Ureter (tissue), 1 donor: ENCODE measurements around the gene CHD1L. TPM values are rescaled to one million over a fixed set of nuclear protein-coding genes. Genes with fewer than 3 reads are reported as not detected.
"Not testable (repeated sequence)": the region's sequence is repeated elsewhere in the genome, so short reads cannot be mapped to it uniquely, and the experiment has no call there.

ENCODE experiments used
- DNase-seq: peaks from one replicate; pipeline ENCODE4 v3.0.0-alpha.2; 2020; ENCODE audit warnings: low spot score
- total RNA-seq: library from RNA; stranded (reverse); gene quantifications from one replicate; pipeline ENCODE4 v1.2.4, GENCODE V29; 2023
- donor health status: DM: yes; HTN: yes; CAD: no.

The CHD1L gene
- total RNA-seq, 1 donor from 2014 or later = 31.5 TPM

DNA sequence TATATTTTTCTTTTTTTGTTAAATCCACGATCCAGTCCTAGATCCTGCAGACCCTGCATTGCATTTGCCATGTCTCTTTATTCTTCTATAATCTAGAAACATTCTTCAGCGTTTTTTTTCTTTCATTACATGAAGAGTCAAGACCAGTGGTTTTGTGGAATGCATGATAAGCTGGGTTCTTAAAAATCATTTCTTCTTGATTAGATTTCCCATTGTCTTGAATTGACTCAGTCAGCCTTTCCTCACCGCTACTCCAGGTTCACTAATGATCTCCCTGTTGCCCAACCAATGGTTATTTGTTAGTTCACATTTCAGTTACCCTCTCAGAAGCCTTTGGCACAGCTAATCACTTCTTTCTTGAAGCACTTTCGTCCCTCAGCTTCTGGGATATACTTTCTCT is 25.2 kb downstream of the CHD1L start:
- DNase-seq = no peak

DNA sequence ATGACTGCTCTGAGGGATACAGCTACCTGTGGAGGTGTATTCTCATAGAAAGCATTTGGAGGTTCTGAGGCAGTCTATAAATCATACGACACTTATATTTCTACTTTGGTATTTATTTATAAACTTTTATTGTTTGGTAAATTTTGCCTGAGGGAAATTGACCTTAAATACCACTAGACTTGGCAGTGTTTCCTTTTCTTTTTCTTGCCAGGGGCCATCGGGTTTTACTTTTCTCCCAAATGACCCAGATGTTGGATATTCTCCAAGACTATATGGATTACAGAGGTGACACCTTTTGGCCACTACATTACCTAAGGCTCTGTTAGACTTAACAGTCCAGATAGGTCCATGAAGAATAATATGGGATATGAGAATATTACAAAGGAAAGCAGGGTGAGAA is 28.2 kb downstream of the CHD1L start:
- no peak for DNase-seq

DNA sequence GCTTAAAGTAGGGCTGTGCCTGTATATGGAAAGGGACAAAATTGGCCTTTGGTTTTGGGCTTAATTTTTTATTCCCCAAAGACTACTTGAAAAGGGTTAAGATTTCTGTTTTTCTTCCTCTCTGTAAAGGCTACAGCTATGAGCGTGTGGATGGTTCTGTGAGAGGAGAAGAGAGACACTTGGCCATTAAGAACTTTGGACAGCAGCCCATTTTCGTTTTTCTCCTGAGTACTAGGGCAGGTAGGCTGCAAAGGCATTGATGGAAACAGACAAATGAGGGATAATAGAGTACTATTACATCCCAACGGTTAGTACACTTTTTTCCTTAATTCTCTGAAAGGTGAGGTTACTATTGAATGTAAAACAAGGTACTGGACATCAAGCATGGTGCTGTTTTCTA is 29.6 kb downstream of the CHD1L start:
- DNase-seq = no peak

DNA sequence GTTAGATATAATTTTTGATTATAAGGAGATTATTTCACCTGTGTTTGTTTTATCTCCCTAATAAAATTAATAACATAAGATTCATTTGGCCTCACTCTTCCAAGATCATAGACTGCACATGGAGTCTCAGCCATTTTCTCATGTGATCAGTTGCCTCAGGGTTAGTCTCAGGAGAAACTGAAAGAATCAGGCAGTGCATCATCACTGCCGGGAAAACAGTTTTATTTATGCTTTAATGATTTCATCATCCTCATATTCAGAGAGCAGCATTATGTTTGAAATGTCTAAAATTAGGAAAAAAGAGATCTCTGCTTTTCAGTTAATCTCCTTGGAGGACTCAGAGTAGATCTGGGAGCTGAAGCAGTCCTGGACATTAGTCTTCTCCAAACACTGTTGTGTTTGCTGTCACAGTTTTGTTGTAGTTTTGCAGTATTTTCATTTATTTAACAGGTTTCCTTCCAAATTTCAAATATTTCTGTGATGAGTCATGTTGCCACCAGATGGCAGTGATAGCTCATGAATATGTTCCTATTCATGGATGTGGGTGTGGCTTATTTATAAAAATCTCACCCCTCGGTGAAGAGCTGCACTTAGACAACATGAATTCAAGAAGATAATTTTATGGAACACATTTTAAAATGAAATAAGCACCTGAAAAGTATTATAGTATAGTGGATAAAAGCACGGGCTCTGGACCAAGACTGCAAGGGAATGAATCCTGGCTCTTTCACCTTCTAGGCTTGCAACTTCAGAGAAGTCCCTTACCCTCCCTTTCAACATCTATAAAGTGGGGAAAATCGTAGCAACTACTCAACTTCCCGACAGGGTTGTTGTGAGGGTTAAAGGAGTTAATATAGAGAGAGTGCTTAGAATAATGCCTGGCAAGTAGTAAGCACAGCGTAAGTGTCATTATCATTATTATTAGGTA is 31.2 kb downstream of the CHD1L start:
- DNase-seq = no peak

GRCh38 chr1:147281950-147282349 is 39.5 kb downstream of the CHD1L start:
- no peak for DNase-seq

DNA sequence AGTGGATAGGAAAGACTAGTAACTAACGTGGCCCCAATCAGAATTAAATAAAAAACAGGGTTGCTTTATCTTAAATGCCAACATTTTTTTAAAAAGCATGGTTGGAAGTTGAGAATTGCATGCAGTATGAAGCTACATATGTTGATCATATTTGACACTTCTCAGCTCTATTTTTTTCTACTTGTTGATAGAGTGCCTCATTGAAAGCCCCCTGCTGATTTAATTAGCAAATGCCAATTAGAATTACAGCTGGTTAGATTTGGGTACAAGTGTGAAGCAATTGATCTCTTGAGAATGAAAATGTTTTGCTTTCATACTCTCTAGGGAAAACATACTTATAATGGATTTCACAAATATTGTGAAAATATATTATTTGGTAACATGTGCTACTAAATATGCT is 40.5 kb downstream of the CHD1L start:
- DNase-seq = no peak

GRCh38 chr1:147287133-147287865 is 44.8 kb downstream of the CHD1L start:
- no peak for DNase-seq

DNA sequence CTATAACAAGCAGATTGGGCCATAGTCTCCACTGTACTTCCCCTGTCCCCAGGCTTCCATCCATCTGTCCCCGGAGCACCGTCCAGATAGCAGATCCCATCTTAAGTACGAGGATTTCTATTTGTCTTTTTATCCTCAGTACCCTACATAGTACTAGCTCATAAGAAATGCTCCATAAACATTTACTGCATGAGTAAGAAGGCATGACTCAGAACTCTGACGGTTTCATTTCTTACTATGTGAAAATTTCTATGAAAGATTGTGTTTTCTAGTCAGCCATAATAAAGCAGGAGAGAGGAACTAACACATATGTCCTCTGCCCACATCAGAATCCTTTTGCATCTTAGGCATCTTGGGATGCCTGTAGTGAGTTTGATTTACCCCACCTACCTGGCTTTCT is 49.5 kb downstream of the CHD1L start:
- no peak for DNase-seq

DNA sequence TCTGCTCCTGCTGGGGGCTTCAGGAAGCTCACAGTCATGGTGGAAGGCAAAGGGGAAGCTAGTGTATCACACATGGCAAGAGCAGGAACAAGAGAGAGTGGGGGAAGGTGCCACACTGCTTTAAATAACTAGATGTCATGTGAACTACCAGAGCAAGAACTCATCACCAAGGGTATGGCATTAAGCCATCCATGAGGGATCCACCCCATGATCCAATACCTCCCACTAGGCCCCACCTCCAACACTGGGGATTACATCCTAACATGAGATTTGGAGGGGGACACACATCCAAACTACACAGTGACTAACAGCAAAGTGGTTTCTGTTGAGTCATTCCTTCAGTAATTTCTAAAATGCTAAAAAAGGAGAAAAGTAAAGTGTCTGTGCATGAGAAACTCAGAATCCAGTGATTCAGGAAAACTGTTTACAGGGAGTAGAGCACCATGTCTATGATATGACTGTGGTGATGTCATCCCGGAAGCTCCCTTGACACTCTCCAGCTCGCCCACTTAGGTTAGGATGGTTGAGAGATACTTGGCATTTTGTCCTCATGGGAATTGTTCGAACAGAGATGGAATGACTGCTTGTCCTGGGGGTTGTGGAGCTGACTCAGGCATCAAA is 50.3 kb downstream of the CHD1L start:
- no peak for DNase-seq

- DNase-seq = no peak
These were observed 55.0 kb downstream of the CHD1L start for GRCh38 chr1:147297438-147297837.

GRCh38 chr1:147305803-147306202 is 63.3 kb downstream of the CHD1L start:
- not testable (repeated sequence) for DNase-seq

DNA sequence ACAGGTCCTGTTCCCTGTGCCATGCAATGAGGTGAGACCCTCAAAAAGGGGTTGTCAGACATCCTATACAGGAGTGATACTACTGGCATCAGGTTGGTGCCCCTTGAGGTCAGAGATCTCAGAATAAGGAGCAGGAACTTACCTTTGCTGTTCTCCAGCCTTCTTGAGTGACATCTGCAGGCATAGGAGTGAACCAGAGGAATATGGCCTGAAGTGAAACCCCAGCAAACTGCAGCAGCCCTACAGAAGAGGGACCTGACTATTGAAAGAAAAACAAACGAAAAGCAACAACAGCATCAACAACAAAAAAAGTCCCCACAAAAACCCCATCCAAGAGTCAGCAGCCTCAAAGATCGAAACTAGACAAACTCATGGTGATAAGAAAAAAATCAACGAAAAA is 74.5 kb downstream of the CHD1L start:
- no peak for DNase-seq

- DNase-seq = not testable (repeated sequence)
These were observed 84.6 kb downstream of the CHD1L start for GRCh38 chr1:147326933-147327687.

DNA sequence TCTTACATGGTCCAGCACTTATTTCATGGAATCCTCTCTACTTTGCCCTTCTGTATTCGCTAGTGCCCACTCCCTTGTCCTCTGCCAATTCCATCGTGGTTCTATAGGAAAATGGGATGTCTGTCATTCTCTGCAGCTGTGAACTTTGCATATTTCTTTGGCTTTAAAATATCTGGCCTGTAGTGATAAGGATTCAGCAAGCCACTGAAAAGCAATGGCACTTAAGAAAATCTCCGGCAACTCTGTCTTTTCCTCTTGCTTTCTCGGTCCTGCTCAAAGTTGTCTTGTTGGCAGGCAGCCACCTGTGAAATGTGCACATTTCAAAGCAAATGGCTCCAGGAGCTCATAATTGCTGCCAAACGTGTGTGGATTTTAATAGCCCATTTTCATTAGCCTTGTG is 91.8 kb downstream of the CHD1L start:
- DNase-seq = no peak

DNA sequence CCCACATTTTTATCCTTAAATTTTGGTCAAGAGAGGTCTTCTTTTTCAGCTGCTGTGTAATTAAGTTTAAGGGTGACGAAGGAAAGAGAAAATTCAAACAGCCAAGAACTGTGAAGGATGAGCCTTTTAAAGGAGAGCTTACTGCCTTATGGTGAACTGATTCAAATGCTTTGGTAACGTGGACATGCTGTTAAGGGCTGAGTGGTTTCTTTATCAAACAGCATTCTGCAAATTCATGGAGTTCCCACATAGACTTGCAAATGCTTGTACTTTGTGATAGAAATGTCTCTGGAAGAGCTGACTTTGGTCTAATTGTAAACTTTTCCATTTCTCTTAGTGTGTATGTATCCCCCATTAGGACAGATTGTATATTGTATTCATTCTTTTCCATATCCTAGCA is 93.8 kb downstream of the CHD1L start:
- no peak for DNase-seq

GRCh38 chr1:147337040-147337630 is 94.7 kb downstream of the CHD1L start:
- no peak for DNase-seq

GRCh38 chr1:147338571-147338970 is 96.1 kb downstream of the CHD1L start:
- no peak for DNase-seq

GRCh38 chr1:147341246-147341645 is 98.8 kb downstream of the CHD1L start:
- no peak for DNase-seq
